Lung (tissue), 12 donors: ENCODE data around the gene RNASE9. TPM values are rescaled to one million over a fixed set of nuclear protein-coding genes. Genes with fewer than 3 reads are reported as not detected.
A peak's percentile ranks its signal among the peaks of the same experiment; 100 is the strongest.

ENCODE experiments used
- ATAC-seq: fragments of 200-7000 bp; cut with Tn5 transposase; one replicate; pipeline ENCODE4 v1.9.1; 2020; ENCODE audit warnings: moderate number of reproducible peaks; ENCODE audit not compliant: insufficient read depth, low FRiP score
- DNase-seq, 3 donors: peaks; one replicate each; pipeline ENCODE4 v3.0.0-alpha.2; 2013 to 2017
- H3K27ac ChIP-seq, 2 donors: one replicate each; pipeline ENCODE4 v1.5.1; 2013; ENCODE audit warnings: mild to moderate bottlenecking in 2 of 2, moderate library complexity in 2 of 2, control low read depth in 1 of 2, inconsistent platforms in 1 of 2, low read depth in 1 of 2, low read length in 1 of 2
- H3K27me3 ChIP-seq, 3 donors: one replicate each; pipeline ENCODE4 v1.5.1; 2013; ENCODE audit warnings: low read length in 2 of 3; ENCODE audit not compliant: control insufficient read depth in 3 of 3, insufficient read depth in 3 of 3
- H3K36me3 ChIP-seq, 4 donors: one replicate each; pipeline ENCODE4 v1.5.1; 2013; ENCODE audit warnings: low read length in 4 of 4, mild to moderate bottlenecking in 1 of 4, moderate library complexity in 1 of 4; ENCODE audit not compliant: control insufficient read depth in 4 of 4, insufficient read depth in 4 of 4
- H3K4me1 ChIP-seq, 5 donors: one replicate each; pipeline ENCODE4 v1.5.1; 2013; ENCODE audit warnings: low read length in 5 of 5, mild to moderate bottlenecking in 2 of 5, moderate library complexity in 1 of 5; ENCODE audit not compliant: control insufficient read depth in 5 of 5, insufficient read depth in 5 of 5
- H3K4me3 ChIP-seq: one replicate; pipeline ENCODE4 v1.5.1; 2013; ENCODE audit warnings: mild to moderate bottlenecking, control low read depth, moderate library complexity
- H3K9ac ChIP-seq, 2 donors: one replicate each; pipeline ENCODE4 v1.5.1; 2013; ENCODE audit warnings: low read length in 2 of 2, control low read depth in 1 of 2; ENCODE audit not compliant: insufficient read depth in 1 of 2
- H3K9me3 ChIP-seq, 4 donors: one replicate each; pipeline ENCODE4 v1.5.1; 2013; ENCODE audit warnings: low read length in 3 of 4, mild to moderate bottlenecking in 1 of 4, moderate library complexity in 1 of 4; ENCODE audit not compliant: control insufficient read depth in 4 of 4, insufficient read depth in 3 of 4
- WGBS, 2 donors: extraction: QIAGEN DNeasy Blood & Tissue Kit; methylation state at CpG; one replicate each; pipeline ENCODE4 v1.1.7; 2013; 5-methylcytosine and 5-hydroxymethylcytosine counted together
- polyA plus RNA-seq, 2 donors: library from polyadenylated mRNA; stranded (reverse); fragments of 200-250 nt; gene quantifications; one replicate each; pipeline ENCODE4 v1.2.1, GENCODE V29; 2013
- total RNA-seq, 2 donors: library from RNA; depleted of rRNA in 1 of 2; stranded (reverse); fragments of >200 nt in 1 of 2; gene quantifications; one replicate each; pipeline ENCODE4 v1.2.1, GENCODE V29; 2014 to 2021
- TF ChIP-seq, protein P1 (sequence below): IDR thresholded peaks from 2 replicates; pipeline ENCODE4 v1.5.1; 2012; ENCODE audit warnings: mild to moderate bottlenecking; ENCODE audit errors: control extremely low read depth, extremely low read depth
- donor health status: control.
- donor health status: control.
- donor health status: Bipolar disorder and iron deficiency.
- donor health status: healthy.
- donor health status: DM: yes; HTN: yes; CAD: no.

RNASE9 gene
- total and polyA plus RNA-seq, 4 donors = not detected

DNA sequence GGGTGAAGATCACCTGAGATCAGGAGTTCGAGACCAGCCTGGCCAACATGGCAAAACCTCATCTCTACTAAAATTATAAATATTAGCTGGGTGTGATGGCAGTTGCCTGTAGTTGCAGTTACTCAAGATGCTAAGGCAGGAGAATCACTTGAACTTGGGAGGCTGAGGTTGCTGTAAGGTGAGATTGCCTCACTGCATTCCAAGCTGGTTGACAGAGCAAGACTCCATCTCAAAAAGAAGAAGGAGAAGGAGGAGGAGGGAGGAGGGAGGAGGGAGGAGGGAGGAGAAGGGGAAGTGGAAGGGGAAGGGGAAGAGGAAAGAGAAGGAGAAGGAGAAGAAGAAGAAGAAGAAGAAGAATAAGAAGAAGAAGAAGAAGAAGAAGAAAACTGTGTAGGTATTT is 38.5 kb downstream of the RNASE9 start:
- H3K4me3 ChIP-seq = no peak overlapping the region
- H3K27me3 ChIP-seq = no peaks in the 10 kb centered on the region
- no peak for DNase-seq
- no peaks in the 10 kb centered on the region for H3K9me3 ChIP-seq
- 87 to 89% methylated on average over 1 of the region's 1 CpG for WGBS, 2 donors
- H3K9ac ChIP-seq = no peak overlapping the region
- no peak overlapping the region for H3K27ac ChIP-seq
- no peaks in the 10 kb centered on the region for H3K36me3 ChIP-seq
- ATAC-seq = no peak
- H3K4me1 ChIP-seq = no peaks in the 10 kb centered on the region
- TF ChIP-seq, protein P1, sequence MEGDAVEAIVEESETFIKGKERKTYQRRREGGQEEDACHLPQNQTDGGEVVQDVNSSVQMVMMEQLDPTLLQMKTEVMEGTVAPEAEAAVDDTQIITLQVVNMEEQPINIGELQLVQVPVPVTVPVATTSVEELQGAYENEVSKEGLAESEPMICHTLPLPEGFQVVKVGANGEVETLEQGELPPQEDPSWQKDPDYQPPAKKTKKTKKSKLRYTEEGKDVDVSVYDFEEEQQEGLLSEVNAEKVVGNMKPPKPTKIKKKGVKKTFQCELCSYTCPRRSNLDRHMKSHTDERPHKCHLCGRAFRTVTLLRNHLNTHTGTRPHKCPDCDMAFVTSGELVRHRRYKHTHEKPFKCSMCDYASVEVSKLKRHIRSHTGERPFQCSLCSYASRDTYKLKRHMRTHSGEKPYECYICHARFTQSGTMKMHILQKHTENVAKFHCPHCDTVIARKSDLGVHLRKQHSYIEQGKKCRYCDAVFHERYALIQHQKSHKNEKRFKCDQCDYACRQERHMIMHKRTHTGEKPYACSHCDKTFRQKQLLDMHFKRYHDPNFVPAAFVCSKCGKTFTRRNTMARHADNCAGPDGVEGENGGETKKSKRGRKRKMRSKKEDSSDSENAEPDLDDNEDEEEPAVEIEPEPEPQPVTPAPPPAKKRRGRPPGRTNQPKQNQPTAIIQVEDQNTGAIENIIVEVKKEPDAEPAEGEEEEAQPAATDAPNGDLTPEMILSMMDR = no peak

DNA sequence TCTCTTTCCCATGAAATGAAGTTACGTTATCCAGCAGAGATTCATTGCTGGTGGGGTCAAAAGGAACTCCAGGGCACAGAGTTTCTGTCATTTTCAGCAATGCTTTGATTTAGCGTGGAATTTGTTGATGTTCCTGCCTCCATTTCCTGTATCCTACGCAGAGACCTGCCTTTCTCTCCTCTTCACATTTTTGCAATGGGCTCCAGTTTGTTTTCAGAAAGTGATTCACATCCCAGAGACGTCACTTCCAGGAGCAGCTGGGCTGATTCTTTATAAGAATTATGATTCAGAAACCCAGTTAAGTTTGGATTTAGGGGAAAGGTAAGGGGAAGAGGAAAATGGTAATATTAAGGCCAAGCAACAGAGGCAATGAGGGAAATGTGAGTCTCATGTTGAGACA is 43.9 kb downstream of the RNASE9 start:
- DNase-seq = no peak
- no peaks in the 10 kb centered on the region for H3K9me3 ChIP-seq
- H3K27ac ChIP-seq = peak overlapping the region in 1 of 2 donors; percentile 9
- no peaks in the 10 kb centered on the region for H3K36me3 ChIP-seq
- ATAC-seq = no peak
- H3K4me1 ChIP-seq = no peaks in the 10 kb centered on the region
- no peaks in the 10 kb centered on the region for H3K27me3 ChIP-seq
- no peak overlapping the region for H3K9ac ChIP-seq
- TF ChIP-seq, protein P1 = no peak
- H3K4me3 ChIP-seq = no peak overlapping the region
- WGBS, 2 donors = 73 to 81% methylated on average over 4 of the region's 4 CpGs

DNA sequence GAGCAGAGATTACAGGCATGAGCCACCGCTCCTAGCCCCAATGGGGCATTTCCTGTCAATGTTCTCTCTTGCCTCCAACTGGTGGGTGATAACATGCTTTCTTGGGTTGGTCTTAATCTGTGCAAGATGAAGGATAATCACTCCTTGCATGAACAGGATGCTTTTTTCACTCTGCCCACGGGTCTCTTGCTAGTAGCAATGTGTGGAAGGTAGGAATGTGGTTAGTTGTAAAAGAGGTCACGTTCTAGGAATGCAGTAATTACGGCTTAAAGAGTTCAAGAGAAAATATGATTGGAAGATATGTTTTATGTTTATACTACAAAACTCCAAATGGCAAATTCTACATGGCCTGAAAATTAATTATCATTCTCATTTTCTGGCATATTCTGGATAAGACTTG is 45.0 kb downstream of the RNASE9 start:
- H3K9me3 ChIP-seq = no peaks in the 10 kb centered on the region
- 69 to 90% methylated on average over 4 of the region's 4 CpGs for WGBS, 2 donors
- TF ChIP-seq, protein P1 = no peak
- no peaks in the 10 kb centered on the region for H3K4me1 ChIP-seq
- H3K9ac ChIP-seq = no peak overlapping the region
- ATAC-seq = no peak
- no peak overlapping the region for H3K4me3 ChIP-seq
- no peaks in the 10 kb centered on the region for H3K36me3 ChIP-seq
- no peak overlapping the region for H3K27ac ChIP-seq
- DNase-seq = no peak
- no peaks in the 10 kb centered on the region for H3K27me3 ChIP-seq

DNA sequence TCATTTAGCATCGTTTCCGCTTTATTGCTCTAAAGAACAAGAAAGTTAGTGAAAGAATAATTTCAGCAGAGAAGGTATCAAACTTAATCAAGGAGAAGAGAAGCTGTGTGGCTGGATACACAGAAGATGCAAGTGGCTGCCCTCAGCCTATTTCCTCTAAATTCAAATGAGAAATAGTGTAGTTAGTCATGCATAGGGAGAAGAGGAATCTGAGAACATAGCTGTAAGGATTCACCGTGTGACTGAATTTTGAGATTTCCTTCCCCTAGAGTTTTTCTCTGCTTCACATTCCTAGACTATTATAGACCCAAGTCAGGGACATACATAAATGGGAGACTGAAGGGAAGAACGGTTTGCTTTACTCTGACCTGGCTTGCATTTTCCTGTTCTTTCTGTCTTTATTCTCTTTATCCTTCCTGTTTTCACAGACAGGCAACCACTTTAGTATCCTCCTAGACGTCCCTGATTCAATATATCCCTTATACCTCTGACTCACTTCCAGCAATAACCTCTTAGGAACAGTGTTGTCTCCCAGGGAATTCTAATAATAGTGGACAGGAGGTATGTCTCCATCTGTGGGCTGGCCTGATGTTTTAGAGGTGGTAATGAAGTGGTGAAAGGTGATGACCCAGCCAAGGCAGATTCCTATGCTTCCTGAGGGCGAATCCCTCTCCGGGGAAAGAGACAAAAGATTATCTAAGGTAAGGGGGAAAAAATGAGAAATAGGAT is 48.5 kb downstream of the RNASE9 start:
- WGBS, 2 donors = 59 to 63% methylated on average over 7 of the region's 7 CpGs
- H3K4me1 ChIP-seq = no peaks in the 10 kb centered on the region
- no peaks in the 10 kb centered on the region for H3K9me3 ChIP-seq
- no peak for ATAC-seq
- TF ChIP-seq, protein P1 = no peak
- H3K36me3 ChIP-seq = no peaks in the 10 kb centered on the region
- no peak overlapping the region for H3K27ac ChIP-seq
- H3K4me3 ChIP-seq = no peak overlapping the region
- DNase-seq = no peak
- no peak overlapping the region for H3K9ac ChIP-seq
- H3K27me3 ChIP-seq = no peaks in the 10 kb centered on the region
